ENCODE measurements around the gene CAPN15.

Gene CAPN15

DNA sequence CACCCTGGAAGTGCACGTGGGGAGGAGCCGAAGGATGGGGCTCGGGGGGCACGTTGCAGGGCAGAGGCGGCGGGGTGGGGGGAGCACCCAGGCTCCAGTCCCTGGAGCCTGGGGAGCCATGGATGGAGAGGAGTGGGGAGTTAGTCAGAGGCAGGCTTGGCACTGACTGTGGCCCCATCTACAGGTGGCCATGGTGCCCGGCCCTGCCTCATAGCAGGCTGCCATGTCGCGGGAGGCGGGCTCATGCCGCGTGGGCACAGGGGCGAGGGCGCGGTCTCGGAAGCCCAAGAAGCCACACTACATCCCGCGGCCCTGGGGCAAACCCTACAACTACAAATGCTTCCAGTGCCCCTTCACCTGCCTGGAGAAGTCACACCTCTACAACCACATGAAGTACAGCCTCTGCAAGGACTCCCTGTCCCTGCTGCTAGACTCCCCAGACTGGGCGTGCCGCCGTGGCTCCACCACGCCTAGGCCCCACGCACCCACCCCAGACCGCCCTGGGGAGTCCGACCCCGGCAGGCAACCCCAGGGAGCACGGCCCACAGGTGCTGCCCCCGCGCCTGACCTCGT, 35.6 kb downstream of the CAPN15 start:
- DNase-seq: no peak

DNA sequence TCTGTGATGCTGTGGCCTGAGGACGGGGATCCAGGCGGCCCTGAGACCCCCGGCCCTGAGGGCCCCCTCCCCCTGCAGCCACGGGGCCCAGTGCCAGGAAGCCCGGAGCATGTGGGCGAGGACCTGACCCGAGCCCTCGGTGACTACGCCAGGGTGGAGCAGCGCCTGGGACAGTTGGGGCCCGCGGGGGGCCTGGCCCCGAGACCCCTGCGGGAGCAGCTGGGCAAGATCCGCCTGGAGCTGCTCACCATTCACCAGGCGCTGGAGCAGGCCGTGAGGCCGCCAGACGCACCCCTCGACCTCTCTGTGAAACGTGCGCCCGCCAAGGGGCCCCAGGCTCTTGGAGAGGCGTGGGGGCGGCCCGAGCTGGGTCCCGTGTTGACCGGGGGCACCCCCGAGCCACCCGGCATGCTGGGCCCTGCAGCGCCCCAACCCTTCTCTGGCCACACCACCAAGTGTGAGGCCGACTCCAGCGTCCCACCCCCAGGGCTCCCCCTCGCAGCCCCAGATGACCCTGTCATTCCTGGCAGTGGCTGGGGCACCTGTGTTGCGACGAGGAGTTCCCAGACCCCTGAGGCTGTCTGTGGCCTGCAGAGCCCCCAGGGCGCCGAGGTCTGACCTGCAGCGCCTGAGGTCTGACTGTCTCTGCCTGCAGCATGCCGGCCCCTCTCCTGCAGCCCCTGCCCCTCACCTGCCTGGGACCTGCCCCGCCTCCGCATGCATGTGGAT, 37.3 kb downstream of the CAPN15 start:
- DNase-seq: no peak

DNA sequence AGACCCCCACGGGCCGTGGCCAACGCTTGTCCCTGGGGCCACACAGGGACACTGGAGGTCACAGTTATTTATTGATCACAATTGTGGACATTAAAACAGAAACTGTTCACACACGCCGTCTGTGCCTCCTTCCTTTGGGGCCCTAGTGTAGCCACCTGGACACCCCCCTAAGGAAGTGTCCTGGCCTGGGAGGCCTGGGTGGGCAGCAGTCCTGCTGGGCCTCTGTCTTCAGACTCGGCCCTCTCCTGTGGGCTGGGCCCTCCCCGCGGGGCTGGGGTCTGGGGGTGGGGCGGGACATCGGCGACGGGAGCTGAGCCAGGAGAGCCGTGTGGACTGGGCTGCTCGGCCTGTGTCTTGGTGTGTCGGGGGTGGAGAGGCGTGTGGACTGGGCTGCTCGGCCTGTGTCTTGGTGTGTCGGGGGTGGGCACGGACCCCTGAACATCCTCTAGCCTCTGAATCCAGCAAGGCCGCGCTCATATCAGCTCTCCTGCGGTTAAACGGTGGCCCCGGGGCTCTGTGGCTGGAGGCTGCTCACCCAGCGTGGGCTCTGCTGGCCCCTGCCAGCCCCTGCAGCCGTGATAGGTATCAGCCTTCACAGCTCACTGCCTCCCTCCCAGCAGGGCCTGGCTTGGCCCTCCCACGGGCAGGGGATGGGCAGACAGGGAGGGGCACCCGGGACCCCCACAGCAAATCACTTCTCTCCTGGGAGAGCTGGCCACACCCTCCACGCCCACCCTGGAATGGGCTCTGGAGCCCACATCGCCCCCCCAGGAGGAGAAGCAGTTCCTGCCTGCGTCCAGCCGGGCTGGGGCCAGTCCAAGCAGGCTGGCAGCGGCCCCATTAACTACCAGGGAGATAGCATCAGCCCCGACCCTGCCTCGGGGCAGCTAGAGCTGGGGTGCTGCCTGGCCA, 38.2 kb downstream of the CAPN15 start:
- no peak for DNase-seq

DNA sequence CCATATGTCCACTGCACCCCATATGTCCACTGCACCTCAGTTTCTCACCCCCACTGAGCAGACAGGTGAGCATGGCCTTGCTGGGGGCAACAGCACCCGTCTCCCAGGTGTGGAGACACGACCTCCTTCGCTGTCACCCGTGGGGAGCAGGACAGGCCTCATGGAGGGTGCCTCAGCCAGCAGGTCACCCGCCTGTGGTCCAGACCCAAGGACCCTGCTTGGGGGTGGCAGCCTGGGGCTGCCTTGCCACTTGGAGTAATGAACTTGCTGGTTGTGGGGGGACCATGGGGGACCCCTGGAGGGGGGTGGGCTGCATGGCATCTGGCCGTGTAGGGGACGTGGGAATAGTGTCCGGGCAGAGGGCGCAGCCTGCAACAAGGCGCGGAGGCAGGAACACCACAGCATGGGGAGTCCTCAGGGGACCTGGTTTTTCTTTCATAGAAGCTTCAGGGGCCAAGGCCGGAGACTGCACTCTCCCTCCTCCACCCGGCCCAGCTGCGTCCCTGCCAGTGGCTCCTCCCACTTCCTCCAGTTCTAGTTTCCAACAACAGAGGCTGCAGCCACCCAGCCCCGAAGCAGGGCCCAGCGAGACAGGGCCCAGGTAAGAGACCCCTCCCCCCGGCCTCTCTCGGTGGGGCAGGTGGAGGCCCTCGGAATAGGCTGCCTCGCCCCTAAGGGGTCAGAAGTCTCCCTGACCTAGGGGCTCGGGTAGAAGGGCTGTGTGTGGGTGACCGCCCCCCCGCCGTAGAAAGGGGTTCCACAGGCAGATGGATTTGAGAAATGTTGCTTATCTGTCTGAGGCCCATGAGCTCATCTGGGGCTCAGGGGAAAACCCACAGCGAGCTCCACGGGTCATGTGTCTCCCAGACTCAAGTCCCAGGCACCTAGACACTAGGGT, 39.2 kb downstream of the CAPN15 start, which contains the start of gene NHLRC4:
Gene NHLRC4 (plus strand): TSS at position 531 of the 898 bp plus-strand sequence. CDS start 1,043 bp downstream, outside the sequence.
- DNase-seq: peak; percentile 50

DNA sequence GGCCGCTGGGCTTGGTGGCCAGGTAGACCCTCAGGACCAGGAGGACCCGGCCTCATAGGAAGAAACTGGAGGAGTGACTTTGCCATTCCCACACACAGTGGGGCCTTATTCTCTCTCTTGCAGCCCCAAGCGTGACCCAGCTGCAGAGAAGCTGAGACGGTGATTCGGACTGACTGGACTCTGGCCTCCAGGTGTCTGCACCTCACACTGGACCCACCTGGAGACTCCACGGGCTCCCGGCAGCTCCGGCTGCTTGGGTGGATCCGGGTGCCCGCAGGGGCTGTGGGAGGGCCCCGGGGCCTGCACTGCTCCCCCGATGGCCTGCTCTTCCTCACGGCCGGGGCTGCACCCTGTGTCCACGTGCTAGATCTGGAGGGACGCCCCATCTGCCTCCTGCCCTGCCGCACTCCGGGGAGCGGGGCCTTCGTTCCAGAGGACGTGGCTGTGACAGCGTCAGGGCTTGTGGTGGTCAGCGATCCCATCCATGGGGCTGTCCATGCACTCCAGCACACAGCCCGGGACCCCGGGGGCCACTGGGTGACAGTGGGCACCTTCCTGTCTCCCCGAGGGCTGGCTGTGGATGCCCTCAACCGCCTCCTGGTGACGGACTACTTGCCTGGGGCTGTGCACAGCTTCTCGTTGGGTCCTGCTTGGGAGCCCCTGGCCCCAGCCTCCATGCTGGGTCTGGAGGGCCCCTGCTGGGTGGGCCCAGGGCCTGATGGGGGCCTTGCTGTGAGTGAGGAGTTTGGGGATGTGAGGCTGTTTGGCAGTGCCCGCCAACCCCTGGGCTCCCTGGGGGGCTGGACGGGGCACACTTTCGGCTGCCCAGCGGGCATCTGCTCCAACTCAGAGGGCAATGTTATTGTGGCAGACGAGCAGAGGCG, 40.1 kb downstream of the CAPN15 start:
- no peak for DNase-seq

DNA sequence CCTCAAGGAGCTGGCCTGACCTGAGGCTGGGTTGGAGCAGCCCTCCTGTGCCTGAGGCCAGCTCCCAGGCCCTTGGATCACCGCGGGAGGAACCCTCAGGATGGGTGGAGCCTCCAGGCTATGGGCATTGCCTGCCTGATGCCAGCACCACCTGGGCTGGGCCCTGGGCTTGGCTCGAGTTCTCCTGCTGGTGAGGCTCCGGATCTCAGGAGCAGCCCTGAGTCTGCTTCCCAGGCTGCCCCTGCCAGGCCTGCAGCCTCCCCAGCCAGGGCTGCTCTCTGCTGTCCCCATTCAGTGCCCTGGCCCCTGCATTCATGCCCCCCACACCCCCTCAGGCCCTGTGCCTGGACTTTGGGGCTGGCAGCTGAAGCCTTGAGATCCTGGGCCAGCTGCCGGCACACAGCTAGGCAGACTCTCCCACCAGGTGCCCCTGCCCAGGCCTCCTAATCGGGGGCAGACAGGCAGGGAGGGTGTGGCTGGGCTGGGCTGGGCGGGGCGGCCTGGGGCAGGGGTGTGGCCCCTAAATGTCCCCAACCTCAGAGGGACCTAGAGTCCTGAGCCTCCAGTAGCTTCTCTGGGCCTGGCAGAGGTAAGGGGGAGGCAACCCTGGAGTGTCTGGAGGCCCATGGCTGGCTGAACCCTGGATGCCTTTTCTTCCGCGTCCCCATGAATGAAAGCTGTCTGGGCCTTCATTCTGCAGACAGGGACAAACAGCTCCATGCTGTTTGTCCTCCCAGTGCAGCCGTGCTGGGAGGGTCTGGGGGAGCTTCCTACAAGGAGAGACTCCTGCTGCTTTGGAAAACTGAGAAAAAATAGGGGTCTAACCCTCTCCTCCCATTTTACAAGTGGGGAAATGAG, 41.1 kb downstream of the CAPN15 start:
- DNase-seq: no peak

DNA sequence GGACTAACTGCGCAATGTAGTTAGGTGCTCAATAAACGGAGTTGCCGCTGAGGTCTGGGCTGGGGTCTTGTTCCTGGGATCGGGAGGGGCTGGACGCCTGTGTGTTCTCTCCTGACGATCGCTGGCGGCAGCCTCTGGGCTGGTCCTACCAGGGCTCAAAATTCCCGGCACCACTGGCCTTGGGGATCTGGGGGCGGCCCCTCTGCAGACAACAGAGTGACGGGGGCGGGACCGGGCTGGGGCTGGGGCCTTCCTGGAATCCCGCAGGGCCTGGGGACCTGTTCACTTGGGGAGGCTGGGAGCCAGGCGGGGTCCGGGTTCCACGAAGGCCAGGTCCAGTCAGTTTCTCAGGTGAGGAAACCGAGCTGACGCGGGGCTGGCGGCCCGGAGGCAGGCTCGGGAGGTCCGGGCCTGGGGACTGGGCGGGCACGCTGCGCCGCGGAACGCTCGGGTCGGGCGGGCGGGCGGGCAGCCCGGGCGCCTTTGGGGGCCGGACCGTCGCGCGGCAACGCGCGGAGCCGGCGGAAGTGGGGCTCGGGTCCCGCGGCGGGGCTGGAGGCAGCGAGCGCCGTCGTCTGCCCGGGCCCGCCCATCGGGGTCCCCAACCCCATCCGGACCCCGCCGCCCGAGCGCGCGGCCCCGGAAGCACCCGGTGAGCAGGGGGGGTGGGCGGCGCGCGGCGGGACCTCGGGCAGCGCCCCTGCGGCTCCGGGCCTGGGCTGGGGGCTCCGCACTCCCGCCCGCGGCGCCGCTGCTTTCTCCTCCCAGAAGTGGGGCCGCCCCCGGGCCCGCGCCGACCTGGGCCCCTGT, 42.1 kb downstream of the CAPN15 start, which contains the start of gene PIGQ:
Gene PIGQ (plus strand): TSS at position 524 of the 810 bp plus-strand sequence. CDS start 4,107 bp downstream, outside the sequence.
- DNase-seq: peak; percentile 60

DNA sequence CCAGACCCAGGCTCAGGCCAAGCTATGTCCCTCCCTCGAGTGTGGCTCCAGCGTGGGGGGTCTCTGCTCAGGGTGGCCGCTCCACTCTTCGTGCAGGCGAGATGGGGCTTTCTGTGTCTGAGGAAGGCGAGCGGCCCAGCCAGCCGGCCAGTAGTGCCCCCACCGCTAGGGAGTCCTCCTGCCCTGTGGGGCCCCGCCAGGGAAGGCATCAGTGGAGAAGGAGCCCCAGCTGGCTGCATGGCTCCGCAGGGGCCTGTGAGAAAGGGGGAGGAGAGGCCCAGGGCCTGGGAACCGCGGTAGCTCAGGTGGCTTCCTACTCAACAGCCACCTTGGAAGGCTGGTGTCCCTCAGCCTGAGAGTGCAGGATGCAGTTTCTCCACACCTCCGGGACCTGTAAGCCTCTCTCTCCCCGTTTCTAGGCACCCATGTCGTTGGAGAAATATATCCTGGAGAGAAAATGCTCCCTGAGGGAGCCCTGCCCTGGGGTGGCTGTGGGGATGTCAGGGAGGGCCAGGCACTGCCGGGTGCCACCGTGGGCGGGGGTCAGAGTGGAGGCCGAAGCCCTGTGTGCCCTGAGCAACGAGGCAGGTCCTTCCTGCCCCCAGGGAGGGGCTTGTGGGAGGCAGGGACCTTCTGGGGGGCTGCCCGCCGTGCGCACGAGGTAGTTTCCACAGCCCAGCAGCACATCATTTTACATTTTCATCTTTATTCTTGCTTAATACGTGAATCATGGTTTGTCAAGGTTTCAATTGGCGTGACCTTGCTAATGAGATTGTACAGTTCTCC, 45.5 kb downstream of the CAPN15 start:
- DNase-seq: no peak

DNA sequence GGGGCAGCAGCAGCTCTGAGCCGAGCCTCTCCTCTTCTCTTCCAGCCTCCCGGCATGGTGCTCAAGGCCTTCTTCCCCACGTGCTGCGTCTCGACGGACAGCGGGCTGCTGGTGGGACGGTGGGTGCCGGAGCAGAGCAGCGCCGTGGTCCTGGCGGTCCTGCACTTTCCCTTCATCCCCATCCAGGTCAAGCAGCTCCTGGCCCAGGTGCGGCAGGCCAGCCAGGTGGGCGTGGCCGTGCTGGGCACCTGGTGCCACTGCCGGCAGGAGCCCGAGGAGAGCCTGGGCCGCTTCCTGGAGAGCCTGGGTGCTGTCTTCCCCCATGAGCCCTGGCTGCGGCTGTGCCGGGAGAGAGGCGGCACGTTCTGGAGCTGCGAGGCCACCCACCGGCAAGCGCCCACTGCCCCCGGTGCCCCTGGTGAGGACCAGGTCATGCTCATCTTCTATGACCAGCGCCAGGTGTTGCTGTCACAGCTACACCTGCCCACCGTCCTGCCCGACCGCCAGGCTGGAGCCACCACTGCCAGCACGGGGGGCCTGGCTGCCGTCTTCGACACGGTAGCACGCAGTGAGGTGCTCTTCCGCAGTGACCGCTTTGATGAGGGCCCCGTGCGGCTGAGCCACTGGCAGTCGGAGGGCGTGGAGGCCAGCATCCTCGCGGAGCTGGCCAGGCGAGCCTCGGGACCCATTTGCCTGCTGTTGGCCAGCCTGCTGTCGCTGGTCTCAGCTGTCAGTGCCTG, 46.7 kb downstream of the CAPN15 start:
- no peak for DNase-seq

DNA sequence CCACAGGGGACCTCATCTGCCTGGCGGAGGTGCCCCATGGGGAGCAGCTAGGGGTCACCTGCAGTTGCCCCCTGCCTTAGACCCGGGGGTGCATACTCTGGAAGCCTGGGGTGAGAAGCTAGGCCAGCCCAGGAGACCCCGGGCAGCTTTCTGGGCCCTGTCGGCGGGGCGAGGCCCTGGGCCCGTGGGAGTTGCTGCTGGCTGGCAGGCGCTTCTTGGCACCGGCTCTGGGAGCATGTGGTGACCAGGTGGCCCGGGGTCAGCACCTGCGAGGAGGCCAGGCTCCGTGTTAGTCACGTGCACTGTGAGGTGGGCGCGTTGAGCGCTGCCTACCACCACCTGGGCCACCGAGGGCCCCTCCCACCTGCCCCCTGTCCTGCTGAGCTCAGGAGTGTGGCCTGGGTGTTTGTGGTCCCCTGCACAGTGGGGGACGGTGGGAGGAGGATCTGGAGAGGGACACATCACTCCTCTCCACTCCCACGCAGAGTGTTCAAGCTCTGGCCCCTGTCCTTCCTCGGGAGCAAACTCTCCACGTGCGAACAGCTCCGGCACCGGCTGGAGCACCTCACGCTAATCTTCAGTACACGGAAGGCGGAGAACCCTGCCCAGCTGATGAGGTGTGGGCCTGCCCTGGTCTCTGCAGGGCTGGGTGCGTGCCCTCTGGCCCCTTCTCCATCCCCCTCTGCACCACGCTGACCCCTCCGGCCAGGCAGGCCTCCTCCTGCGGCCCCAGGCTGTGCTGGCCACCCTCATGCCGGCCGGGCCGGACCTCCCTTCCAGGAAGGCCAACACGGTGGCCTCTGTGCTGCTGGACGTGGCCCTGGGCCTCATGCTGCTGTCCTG, 48.1 kb downstream of the CAPN15 start:
- DNase-seq: no peak

DNA sequence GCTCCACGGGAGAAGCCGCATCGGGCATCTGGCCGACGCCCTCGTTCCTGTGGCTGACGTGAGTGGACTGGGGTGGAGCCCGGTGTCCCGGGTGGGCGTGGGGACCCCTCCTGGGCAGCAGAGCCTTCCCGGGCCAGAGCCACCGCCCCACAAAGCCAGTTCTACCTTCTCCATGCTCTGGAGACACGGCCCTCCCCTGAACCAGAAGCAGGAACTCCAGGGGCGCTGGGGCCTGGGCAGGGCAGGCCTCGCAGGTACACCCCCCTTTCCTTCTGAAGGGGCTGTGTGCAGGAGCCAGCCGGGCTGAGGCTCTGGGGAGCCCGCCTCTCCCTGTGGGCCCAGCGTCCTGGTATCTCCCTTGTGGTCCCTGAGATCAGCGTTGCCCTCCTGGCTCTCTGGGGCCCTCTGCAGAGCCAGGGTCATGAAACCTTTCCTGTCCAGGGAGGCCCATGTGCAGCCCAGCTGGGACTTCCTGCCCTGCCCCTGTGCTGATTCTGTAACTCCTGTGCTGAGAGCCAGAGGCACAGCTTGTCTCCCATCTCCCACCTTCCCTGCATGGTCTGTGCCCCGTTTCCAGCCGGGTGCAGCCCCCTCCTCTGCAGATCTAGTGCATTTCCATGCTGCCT, 48.8 kb downstream of the CAPN15 start:
- no peak for DNase-seq

DNA sequence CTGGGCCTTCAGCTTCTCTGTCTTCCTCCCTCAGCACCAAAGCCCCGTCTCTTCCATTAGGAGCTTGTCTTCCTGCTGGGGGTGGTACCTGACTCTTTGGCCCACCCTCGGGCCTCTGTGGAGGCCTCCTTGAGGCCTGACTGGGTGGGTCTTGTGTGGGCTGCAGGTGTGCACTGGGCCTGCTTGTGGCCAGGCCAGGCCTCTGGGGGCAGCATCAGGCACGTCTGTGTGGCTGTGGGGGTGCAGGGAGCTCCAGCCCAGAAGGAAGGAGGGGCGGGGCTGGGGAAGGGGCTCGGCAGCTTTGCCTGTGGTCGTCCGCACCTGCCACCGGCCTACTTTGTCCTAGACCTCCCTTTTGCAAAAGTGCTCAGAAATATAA, 49.3 kb downstream of the CAPN15 start:
- no peak for DNase-seq

DNA sequence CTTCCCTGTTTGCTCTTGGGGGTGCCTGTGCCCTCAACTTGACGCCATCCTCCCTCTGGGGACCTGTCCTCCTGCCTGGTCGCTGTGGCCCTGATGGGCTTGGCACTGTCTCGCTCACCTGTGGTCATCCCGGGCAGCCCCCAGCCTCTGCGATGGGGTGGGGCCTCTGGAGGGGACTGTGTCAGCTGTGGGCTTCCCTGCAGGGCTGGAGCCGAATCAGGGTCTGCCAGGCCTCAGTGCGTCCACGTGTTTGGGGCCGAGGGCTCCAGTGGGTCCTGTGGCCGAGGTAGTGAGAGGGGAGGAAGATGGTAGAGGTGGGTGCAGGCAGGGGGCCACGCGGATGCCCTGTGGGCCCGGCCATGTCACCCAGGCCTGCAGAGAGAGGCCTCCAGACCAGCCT, 50.3 kb downstream of the CAPN15 start:
- DNase-seq: no peak

DNA sequence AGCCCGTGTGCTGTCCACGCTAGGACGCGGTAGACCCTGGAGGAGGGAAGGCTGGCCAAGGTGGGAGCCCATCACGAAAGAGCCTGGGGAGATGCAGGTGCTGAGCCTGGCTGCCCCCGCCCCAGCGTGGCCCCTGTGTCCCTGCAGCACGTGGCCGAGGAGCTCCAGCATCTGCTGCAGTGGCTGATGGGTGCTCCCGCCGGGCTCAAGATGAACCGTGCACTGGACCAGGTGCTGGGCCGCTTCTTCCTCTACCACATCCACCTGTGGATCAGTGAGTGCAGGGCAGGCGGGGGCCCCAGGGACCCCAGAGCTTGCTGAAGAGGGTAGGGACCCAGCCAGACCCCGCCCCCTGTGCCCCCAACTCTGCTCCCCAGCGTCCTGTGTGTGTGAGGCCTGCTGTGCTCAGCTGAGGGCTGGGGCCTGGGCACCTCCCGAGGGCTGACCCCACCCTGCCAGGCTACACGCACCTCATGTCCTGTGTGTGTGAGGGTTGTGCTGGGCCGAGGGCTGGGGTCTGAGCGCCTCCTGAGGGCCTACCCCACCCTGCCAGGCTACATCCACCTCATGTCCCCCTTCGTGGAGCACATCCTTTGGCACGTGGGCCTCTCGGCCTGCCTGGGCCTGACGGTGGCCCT, 50.8 kb downstream of the CAPN15 start:
- no peak for DNase-seq

DNA sequence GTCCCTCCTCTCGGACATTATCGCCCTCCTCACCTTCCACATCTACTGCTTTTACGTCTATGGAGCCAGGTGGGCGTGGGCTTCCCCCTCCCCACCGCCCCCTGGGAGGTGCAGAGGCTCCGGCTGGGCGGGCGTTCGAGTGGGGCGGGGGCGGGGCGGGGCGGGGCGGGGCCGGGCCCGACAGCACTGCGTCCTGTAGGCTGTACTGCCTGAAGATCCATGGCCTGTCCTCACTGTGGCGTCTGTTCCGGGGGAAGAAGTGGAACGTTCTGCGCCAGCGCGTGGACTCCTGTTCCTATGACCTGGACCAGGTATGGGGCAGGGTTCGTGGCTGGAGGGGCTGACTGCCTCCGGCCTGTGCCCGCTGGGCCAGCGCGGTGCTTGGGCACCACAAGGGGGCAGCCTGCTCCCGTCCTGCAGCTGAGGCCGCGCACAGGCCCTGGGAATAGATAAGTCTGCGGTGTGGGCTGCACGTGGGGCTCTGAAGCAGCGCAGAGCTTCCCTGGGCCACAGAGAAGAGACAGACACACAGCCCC, 51.4 kb downstream of the CAPN15 start:
- DNase-seq: peak; percentile 69
